ENCODE results near the gene EIF3L. TPM values are rescaled to one million over a fixed set of nuclear protein-coding genes. Genes with fewer than 3 reads are reported as not detected.

Gene EIF3L
- total RNA-seq, 1 experiment from 2014 or later, result 739 TPM

GRCh38 chr22:37808294-37808657 lies 40.9 kb upstream of the EIF3L start:
- H3K79me2 ChIP-seq (ENCODE audit: insufficient read depth, low read length), result peaks cover 2% of the 10 kb centered on the region; the same call in 1 of the 2 replicates
- H2BK20ac ChIP-seq (ENCODE audit: low read depth, low read length, poor library complexity, severe bottlenecking), result no peak overlapping the region
- peaks cover 13% of the 10 kb centered on the region; the same call in 1 of the 2 replicates for H3K27me3 ChIP-seq (ENCODE audit: insufficient read depth, low read length)
- DNase-seq, result peak; percentile 26
- no peak overlapping the region for H3K4ac ChIP-seq (ENCODE audit: low read depth, low read length)
- H3K9ac ChIP-seq (ENCODE audit: extremely low read depth, insufficient read length, low read length), result peak overlapping the region; percentile 42
- H2AK5ac ChIP-seq (ENCODE audit: insufficient read length, low read length), result no peak overlapping the region
- TF ChIP-seq CTCF (conservative IDR thresholded peaks at IDR 0.05), result no peak
- H3K9me3 ChIP-seq (ENCODE audit: control insufficient read depth, low read depth, low read length), result no peaks in the 10 kb centered on the region
- no peak overlapping the region for H3K56ac ChIP-seq (ENCODE audit: insufficient read length, low read depth, low read length)
- H4K91ac ChIP-seq (ENCODE audit: insufficient read length, low read depth, low read length), result no peak overlapping the region
- no peaks in the 10 kb centered on the region for H4K20me1 ChIP-seq (ENCODE audit: control insufficient read depth, insufficient read depth, insufficient read length)
- no peak overlapping the region for H2AFZ ChIP-seq (ENCODE audit: low read length)
- no peak overlapping the region for H2BK120ac ChIP-seq (ENCODE audit: low read depth, low read length, poor library complexity, severe bottlenecking)
- Mint-ChIP-seq H3K27me3 (ENCODE audit: low read depth) (peaks cover 35% of the 10 kb centered on the region), H3K4me1 (peaks cover 26 to 34% of the 10 kb centered on the region in 2 experiments), H3K4me3 (peak overlapping the region; percentile 81 to 93), H3K9me3 (peaks cover 0 to 4% of the 10 kb centered on the region in 2 experiments; a peak in 2 of 5 replicates), H3K27ac (no peak overlapping the region; a peak in 1 of 7 replicates), H3K36me3 (ENCODE audit: insufficient read depth in 1 of 3, low read depth in 3 of 3) (peaks cover 0 to 4% (median under 1%) of the 10 kb centered on the region in 3 experiments; a peak in 5 of 7 replicates)
- H3T11ph ChIP-seq (ENCODE audit: low read length), result no peak overlapping the region
- no peak overlapping the region; the same call in 1 of the 2 replicates for H3K14ac ChIP-seq (ENCODE audit: insufficient read depth, low read length)
- H3K4me2 ChIP-seq (ENCODE audit: insufficient read depth, insufficient read length, low read length), result peak overlapping the region; percentile 87
- H3K23ac ChIP-seq (ENCODE audit: insufficient read length, low read depth, low read length), result no peak overlapping the region
- peaks cover 39% of the 10 kb centered on the region for H3K23me2 ChIP-seq (ENCODE audit: insufficient read length, low read depth, low read length, poor library complexity, severe bottlenecking)
- no peak overlapping the region for H3K27ac ChIP-seq (ENCODE audit: insufficient read length, low read depth, low read length)
- H2BK15ac ChIP-seq (ENCODE audit: low read depth, low read length), result no peak overlapping the region
- H2BK5ac ChIP-seq (ENCODE audit: insufficient read length, low read length), result no peak overlapping the region
- no peaks in the 10 kb centered on the region; the same call in 1 of the 2 replicates for H3K4me1 ChIP-seq (ENCODE audit: insufficient read depth, low read length)
- no peak overlapping the region for H3K18ac ChIP-seq (ENCODE audit: insufficient read length, low read depth, low read length)
- WGBS (ENCODE audit: extremely low coverage, insufficient read length, low lambda C conversion rate), result no CpG with 5 or more reads among the region's 8 CpGs
- no peak overlapping the region for H4K8ac ChIP-seq (replicated peaks; ENCODE audit: insufficient read length, low read depth, low read length)
- peaks cover 2% of the 10 kb centered on the region for H3K79me1 ChIP-seq (ENCODE audit: insufficient read depth, low read depth, low read length, poor library complexity, severe bottlenecking)
- no peak overlapping the region for H4K5ac ChIP-seq (ENCODE audit: insufficient read length, low read depth, low read length)
- no peak overlapping the region for H2BK12ac ChIP-seq (ENCODE audit: insufficient read length, low read depth, low read length)

Data from H9 (cell line).